GM12878 (cell line): ENCODE measurements around the gene PTGFRN.

Source experiments
- CBX3 ChIP-seq: fragments of 200-600 bp; sonication (generic); IDR thresholded peaks from 2 replicates; pipeline ENCODE4 v1.6.1; 2016; ENCODE audit warnings: low read depth, borderline replicate concordance
- GABPA ChIP-seq: IDR thresholded peaks from 2 replicates; pipeline ENCODE4 v1.6.1; 2014; ENCODE audit warnings: antibody characterized with exemption, low read depth, mild to moderate bottlenecking, inconsistent platforms
- KDM1A ChIP-seq: fragments of 200-600 bp; sonication (generic); IDR thresholded peaks from 2 replicates; pipeline ENCODE4 v1.6.1; 2016; ENCODE audit warnings: borderline replicate concordance
- NBN ChIP-seq: fragments of 450-650 bp; IDR thresholded peaks from 2 replicates; pipeline ENCODE4 v1.6.1; 2016
- PAX5 ChIP-seq: IDR thresholded peaks from 2 replicates; pipeline ENCODE4 v1.6.1; 2011; ENCODE audit warnings: low read depth, low read length, borderline replicate concordance
- POLR2AphosphoS5 ChIP-seq: IDR thresholded peaks from 2 replicates; pipeline ENCODE4 v1.6.1; 2011; ENCODE audit warnings: mild to moderate bottlenecking, low read length, inconsistent platforms
- SPI1 ChIP-seq: IDR thresholded peaks from 2 replicates; pipeline ENCODE4 v1.6.1; 2011; ENCODE audit warnings: low read depth, mild to moderate bottlenecking, low read length, moderate library complexity, borderline replicate concordance; ENCODE audit not compliant: insufficient read depth
- SREBF2 ChIP-seq: IDR thresholded peaks from 2 replicates; pipeline ENCODE4 v1.6.1; 2012; ENCODE audit warnings: mild to moderate bottlenecking, low read length
- SRF ChIP-seq, 2 experiments: IDR thresholded peaks; 2 replicates each; pipeline ENCODE4 v1.6.1; 2011; ENCODE audit warnings: low read depth in 2 of 2, low read length in 2 of 2, mild to moderate bottlenecking in 1 of 2, moderate library complexity in 1 of 2
- STAT3 ChIP-seq: IDR thresholded peaks from 2 replicates; pipeline ENCODE4 v1.6.1; 2011; ENCODE audit warnings: low read depth, low read length, improper control_type of control experiment
- TAF1 ChIP-seq: IDR thresholded peaks from 2 replicates; pipeline ENCODE4 v1.6.1; 2011; ENCODE audit warnings: mild to moderate bottlenecking, low read depth, low read length, borderline replicate concordance
- ZNF592 ChIP-seq: fragments of 450-650 bp; IDR thresholded peaks from 2 replicates; pipeline ENCODE4 v1.6.1; 2017; ENCODE audit warnings: mild to moderate bottlenecking, moderate library complexity
- TF ChIP-seq, protein P1 (sequence below): IDR thresholded peaks from 2 replicates; pipeline ENCODE4 v1.6.1; 2011; ENCODE audit warnings: mild to moderate bottlenecking, low read depth, low read length, moderate library complexity; ENCODE audit not compliant: insufficient replicate concordance
- TF ChIP-seq, protein P2 (sequence below), 3 experiments: IDR thresholded peaks in 2 of 3; conservative IDR thresholded peaks in 1 of 3; 2 replicates each; pipeline ENCODE4 v1.5.1; 2011; ENCODE audit warnings: low read depth in 3 of 3, low read length in 3 of 3, mild to moderate bottlenecking in 3 of 3, control low read depth in 2 of 3, moderate library complexity in 2 of 3, inconsistent platforms in 1 of 3, mixed read lengths in 1 of 3; ENCODE audit not compliant: control insufficient read depth in 2 of 3, insufficient read depth in 1 of 3; ENCODE audit errors: extremely low read depth in 1 of 3

- TF ChIP-seq GABPA: no peak
- TF ChIP-seq CBX3: no peak
- TF ChIP-seq POLR2AphosphoS5: no peak
- TF ChIP-seq, protein P1, sequence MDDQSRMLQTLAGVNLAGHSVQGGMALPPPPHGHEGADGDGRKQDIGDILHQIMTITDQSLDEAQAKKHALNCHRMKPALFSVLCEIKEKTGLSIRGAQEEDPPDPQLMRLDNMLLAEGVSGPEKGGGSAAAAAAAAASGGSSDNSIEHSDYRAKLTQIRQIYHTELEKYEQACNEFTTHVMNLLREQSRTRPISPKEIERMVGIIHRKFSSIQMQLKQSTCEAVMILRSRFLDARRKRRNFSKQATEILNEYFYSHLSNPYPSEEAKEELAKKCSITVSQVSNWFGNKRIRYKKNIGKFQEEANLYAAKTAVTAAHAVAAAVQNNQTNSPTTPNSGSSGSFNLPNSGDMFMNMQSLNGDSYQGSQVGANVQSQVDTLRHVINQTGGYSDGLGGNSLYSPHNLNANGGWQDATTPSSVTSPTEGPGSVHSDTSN: no peak
- TF ChIP-seq, protein P2, sequence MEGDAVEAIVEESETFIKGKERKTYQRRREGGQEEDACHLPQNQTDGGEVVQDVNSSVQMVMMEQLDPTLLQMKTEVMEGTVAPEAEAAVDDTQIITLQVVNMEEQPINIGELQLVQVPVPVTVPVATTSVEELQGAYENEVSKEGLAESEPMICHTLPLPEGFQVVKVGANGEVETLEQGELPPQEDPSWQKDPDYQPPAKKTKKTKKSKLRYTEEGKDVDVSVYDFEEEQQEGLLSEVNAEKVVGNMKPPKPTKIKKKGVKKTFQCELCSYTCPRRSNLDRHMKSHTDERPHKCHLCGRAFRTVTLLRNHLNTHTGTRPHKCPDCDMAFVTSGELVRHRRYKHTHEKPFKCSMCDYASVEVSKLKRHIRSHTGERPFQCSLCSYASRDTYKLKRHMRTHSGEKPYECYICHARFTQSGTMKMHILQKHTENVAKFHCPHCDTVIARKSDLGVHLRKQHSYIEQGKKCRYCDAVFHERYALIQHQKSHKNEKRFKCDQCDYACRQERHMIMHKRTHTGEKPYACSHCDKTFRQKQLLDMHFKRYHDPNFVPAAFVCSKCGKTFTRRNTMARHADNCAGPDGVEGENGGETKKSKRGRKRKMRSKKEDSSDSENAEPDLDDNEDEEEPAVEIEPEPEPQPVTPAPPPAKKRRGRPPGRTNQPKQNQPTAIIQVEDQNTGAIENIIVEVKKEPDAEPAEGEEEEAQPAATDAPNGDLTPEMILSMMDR (IDR thresholded peaks at IDR 0.05 in 2 of 3, conservative IDR thresholded peaks at IDR 0.05 in 1 of 3; ENCODE audit: control insufficient read depth in 2 of 3, extremely low read depth in 1 of 3, insufficient read depth in 1 of 3, low read depth in 3 of 3, low read length in 3 of 3): no peak
- TF ChIP-seq SRF (IDR thresholded peaks at IDR 0.05; ENCODE audit: low read depth in 2 of 2, low read length in 2 of 2): no peak
- no peak for TF ChIP-seq ZNF592
- TF ChIP-seq PAX5: no peak
- TF ChIP-seq TAF1: no peak
- no peak for TF ChIP-seq KDM1A
- no peak for TF ChIP-seq SREBF2
- TF ChIP-seq NBN: no peak
- TF ChIP-seq SPI1: no peak
- no peak for TF ChIP-seq STAT3
Measured at GRCh38 chr1:116990612-116991151, 81.0 kb downstream of the PTGFRN start.
